Activated CD8-positive, alpha-beta memory T cell treated with anti-CD3 and anti-CD28 coated beads for 24 hours (primary cell): Measurements from ENCODE around the gene SLC38A10.
"Not testable (repeated sequence)": the region's sequence is repeated elsewhere in the genome, so short reads cannot be mapped to it uniquely, and the experiment has no call there.

Source experiments
- DNase-seq: peaks from one replicate; pipeline ENCODE4 v3.0.0-alpha.2; 2020

The SLC38A10 gene

DNA sequence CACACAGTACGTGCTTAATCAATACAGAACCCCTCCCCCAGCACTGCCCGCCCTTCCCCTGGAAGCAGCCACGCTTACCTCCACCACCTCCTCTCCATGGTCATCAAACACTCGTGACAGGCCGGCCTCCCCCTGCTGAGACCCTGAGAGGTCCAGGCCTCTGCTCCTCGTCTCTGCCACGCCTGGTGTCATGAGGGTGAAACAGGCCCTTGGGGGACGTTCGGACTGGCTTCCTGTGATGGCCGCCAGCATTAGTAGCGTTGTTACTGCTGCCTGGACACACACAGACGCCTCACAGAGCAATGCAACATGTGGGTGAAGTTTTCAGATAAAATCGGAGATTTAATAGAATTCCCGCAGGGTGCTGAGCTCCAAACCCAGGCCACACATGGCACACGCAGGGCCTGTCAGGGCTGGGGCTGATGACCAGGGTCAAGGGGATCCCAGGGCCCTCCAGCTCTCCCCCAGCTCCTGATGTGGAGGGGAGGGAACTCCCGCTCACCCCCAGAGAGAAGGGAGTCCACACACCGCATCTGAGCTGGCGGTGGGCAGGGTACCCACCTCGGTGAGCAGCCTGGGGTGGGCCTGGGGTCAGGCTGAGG is 15.9 kb upstream of the SLC38A10 start:
- no peak for DNase-seq

GRCh38 chr17:81309859-81310839 is 15.0 kb upstream of the SLC38A10 start:
- DNase-seq, result no peak

- DNase-seq, result peak; percentile 67
These were observed 14.2 kb upstream of the SLC38A10 start for GRCh38 chr17:81309140-81309858.

- DNase-seq, result not testable (repeated sequence)
These were observed 13.7 kb upstream of the SLC38A10 start for GRCh38 chr17:81308784-81309139.

GRCh38 chr17:81307636-81308560 is 12.8 kb upstream of the SLC38A10 start:
- DNase-seq, result no peak

- DNase-seq, result no peak
These were observed 11.9 kb upstream of the SLC38A10 start for GRCh38 chr17:81306898-81307510.

GRCh38 chr17:81306491-81306890 is 11.4 kb upstream of the SLC38A10 start:
- DNase-seq, result no peak

DNA sequence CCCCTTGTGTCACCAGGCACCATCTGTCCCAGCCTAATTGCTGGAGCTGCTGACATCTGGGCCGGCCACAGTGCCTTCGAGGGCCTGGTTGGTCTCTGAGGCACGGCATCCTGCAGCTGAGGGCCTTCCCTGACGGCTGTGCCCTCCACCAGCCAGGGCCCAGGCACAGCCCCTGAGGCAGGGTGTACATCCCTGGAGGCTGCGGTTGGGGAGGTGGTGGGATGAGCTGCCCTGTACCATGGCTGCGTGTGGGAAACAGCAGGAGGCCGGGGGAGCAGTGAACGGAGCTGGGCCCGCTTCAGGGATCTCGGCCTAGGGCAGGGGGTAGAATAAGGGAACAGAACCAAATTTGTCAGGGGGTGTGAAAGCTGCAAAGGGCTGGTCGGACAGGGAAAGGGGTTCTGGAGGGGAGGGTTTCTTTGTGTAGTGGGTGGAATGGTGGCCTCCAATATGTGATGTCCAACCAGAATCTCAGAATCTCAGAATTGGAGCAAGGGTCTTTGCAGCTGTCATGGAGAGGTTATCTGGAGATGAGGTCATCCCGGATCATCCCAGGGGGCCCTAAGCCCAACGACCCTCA is 10.0 kb upstream of the SLC38A10 start:
- DNase-seq, result no peak

- no peak for DNase-seq
These were observed 9.3 kb upstream of the SLC38A10 start for GRCh38 chr17:81304196-81305015.

GRCh38 chr17:81303385-81303784 is 8.3 kb upstream of the SLC38A10 start:
- no peak for DNase-seq

DNA sequence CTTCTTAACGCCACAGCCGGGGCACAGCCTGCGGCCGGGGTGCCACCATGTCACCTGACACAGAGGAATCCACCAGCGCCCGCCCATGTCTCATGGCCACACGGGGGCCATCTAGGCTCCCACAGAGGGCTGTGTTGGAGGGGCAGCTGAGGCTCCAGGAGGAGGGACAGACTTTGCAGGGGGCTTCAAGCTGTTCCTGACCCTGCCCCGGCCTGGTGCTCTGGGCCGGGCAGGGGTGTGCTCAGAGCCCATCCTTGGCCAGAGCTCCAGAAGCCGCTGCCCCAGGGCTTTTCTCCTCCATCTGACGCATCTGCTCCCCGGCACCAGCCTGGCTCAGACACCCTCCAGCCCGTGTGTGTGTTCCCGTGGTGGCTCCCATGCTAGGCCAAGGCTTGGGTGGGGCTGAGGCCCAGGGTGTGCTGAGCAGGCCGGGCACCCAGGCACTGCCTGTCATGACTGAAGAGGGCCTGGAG is 7.8 kb upstream of the SLC38A10 start:
- no peak for DNase-seq

GRCh38 chr17:81302324-81302723 is 7.2 kb upstream of the SLC38A10 start:
- DNase-seq, result no peak

GRCh38 chr17:81301195-81302144 is 6.4 kb upstream of the SLC38A10 start:
- no peak for DNase-seq

DNA sequence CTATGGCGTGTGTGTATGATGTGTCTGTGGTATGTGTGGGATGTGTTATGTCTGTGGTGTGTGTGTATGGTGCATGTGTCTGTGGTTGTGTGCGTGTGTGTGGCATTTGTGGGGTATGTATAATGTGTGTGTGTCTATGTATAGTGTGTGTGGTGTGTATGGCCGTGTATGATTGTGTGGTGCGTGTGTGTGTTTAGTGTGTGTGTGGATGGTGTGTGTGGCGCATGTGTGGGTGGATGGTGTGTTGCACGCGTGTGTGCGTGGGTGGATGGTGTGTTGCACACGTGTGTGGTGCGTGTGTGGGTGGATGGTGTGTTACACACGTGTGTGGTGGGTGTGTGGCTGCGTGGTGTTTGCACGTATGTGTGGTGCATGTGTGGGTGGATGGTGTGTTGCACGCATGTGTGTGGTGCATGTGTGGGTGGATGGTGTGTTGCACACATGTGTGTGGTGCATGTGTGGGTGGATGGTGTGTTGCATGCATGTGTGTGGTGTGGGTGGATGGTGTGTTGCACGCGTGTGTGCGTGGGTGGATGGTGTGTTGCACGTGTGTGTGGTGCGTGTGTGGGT is 5.6 kb upstream of the SLC38A10 start:
- DNase-seq, result no peak

DNA sequence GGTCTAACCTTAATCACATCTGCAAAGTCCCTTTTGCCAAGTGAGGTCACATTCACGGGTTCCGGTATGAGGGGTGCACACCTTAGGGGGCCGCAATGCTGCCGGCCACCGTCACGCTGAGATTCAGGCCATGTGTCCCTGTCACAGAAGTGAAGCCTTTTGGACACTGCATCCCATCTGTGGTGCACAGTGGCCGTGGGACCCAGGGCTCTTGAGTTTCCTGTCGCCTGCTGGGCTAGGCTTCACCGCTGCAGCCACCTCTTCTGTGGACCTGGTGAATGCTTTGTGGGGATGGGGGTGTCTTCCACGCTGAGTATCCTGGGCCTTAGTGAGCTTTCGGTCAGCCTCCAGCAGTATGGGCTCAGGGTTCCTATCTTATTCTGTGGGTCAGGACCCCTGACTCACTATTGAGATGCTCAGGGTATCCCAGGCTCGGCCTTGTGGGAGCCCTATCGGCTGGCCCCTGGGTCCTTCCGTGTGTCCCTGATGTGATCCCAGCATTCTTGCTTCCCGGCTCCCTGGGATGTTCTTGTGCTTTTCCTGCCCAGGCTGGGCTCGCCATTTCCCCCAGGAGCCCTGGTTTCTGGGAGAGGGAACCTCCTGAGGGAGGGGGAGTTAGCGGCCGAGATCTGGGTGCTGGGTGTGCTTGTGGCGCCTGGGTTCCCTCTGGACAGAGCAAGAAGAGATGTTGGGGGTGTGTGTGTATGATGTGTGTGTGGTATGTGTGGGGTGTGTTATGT is 4.9 kb upstream of the SLC38A10 start:
- no peak for DNase-seq

DNA sequence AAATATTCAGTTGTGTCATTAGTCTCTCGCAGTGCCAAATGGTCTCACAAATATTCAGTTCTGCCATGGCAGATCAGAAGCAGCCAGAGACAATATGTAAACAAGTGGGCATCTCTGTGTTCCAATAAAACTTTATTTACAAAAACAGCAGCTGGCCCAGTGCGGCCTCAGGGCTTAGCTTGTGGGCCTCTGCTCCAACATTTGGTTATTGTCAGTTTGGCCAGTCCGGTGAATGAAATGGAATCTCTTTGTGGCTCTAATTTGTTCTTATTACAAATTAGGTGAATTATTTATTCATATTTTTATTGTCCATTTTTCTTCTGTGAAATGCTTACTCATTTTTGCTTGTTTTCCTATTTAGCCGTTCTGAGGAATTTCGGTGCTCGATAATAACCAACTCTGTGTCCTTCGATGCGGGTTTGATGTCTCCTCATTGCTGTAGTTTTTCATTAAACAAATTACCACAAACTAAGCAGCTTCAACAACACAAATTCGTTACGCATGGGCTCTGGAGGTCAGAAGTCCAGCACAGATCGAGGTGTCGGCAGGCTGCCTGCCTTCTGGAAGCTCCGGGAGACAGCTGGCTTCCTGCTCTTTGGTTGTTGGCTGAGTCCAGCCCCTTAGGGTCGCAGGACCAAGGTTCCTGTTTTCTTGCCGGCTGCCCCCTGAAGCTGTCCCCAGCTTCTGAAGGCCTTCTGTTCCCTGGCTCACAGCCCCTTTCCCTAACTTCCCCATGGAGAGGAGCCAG is 4.1 kb upstream of the SLC38A10 start:
- DNase-seq, result no peak

- no peak for DNase-seq
These were observed 3.4 kb upstream of the SLC38A10 start for GRCh38 chr17:81298325-81298990.
